Measurements from ENCODE around the gene SPATA31C2. TPM values are rescaled to one million over a fixed set of nuclear protein-coding genes. Genes with fewer than 3 reads are reported as not detected.

The SPATA31C2 gene
- total and polyA plus RNA-seq, 2 donors (not counting 3 experiments of a cell fraction or from before 2014, with no cell fraction given), result not detected

DNA sequence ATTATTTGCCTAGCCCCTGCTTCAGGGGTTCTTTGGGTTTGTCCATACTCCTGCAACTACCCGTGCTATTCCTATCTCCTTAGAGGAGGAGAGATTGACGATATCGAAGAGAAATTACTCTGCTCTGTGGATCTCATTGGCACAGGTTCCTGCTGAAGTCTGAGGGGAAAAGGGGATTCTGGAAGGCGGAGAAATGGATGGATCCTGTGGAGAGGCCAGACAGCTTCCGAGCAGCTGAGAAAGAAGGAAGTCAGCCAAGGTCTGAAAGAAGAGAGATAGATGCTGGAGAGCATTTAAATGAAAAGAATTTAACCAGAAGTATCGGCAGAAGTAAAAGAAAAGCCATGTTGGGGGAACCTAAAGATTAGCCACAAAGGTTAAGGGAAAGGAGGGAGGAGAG is 40.4 kb upstream of the SPATA31C2 start:
- Histone ChIP-seq H3K27ac (ENCODE audit: insufficient read depth, low read depth, low read length) (no peak overlapping the region), H3K9me3 (replicated peaks; ENCODE audit: control insufficient read depth, insufficient read depth, low read length) (no peaks in the 10 kb centered on the region), H3K4me2 (ENCODE audit: insufficient read depth, low read length) (no peak overlapping the region), H4K20me1 (replicated peaks; ENCODE audit: control insufficient read depth, extremely low read depth, insufficient read depth, low read length) (no peaks in the 10 kb centered on the region), H3K79me2 (ENCODE audit: control insufficient read depth, insufficient read depth, low read length) (no peaks in the 10 kb centered on the region), H3K9me1 (replicated peaks; ENCODE audit: control insufficient read depth, extremely low read depth, insufficient read depth, low read length) (no peaks in the 10 kb centered on the region), H2AFZ (ENCODE audit: low read depth, low read length) (no peak overlapping the region), H3K4me3 (replicated peaks in 1 of 3; ENCODE audit: insufficient read depth in 1 of 3, low read depth in 1 of 3, low read length in 3 of 3) (no peak overlapping the region), H3K4me1 (ENCODE audit: control insufficient read depth, extremely low read depth, insufficient read depth, low read length) (no peaks in the 10 kb centered on the region), H3K9ac (replicated peaks; ENCODE audit: extremely low read depth, insufficient read depth, low read length) (no peak overlapping the region), H3K27me3 (ENCODE audit: control insufficient read depth in 2 of 2, insufficient read depth in 2 of 2, low read length in 2 of 2) (no peaks in the 10 kb centered on the region), H3K36me3 (ENCODE audit: control insufficient read depth in 2 of 2, extremely low read depth in 1 of 2, insufficient read depth in 2 of 2, low read length in 2 of 2) (no peaks in the 10 kb centered on the region)
- FAIRE-seq (no peak), DNase-seq (ENCODE audit: low read depth, low spot score) (no peak)
- TF ChIP-seq POLR2A (IDR thresholded peaks at IDR 0.05; ENCODE audit: low read depth, low read length), result no peak
- no peak for TF ChIP-seq JUN (IDR thresholded peaks at IDR 0.05; ENCODE audit: borderline replicate concordance, insufficient read depth, insufficient read length, low read depth)
- TF ChIP-seq GATA2 (IDR thresholded peaks at IDR 0.05; ENCODE audit: insufficient read depth, insufficient read length, low read depth, low read length), result no peak
- intact Hi-C loops (cut with micrococcal nuclease) (no loop called here), dilution Hi-C loops (cut with MboI; ENCODE audit: extremely low pct_ligation_motif_present, low sequenced_read_pairs) (no loop called here)
- POLR2A ChIA-PET, result no interaction called here
- CTCF ChIA-PET, result no interaction called here
- BruUV-seq (replicated peaks), result no TSS peak

DNA sequence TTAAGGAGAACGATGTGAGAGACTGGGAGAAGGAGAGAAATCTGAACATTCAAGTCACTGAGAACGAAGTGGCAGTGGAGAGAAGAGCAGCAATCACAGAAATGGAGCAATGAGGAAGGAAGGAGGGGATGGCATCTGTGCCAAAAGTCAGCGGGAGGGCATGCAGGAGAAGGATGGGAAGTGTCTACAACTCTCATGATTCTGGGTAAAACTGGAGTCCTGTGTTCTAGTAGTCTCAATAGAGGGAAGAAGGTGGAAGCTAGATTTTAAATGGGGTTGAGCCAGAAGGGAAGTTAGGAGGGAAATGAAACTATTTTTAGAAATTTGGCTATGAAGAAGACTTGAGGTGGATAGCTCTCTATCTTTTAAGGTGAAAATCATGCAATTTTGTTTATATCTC is 39.1 kb upstream of the SPATA31C2 start:
- H3K27ac ChIP-seq (ENCODE audit: insufficient read depth, low read depth, low read length), result no peak overlapping the region
- POLR2A ChIA-PET, result no interaction called here
- H3K4me1 ChIP-seq (ENCODE audit: control insufficient read depth, extremely low read depth, insufficient read depth, low read length), result no peaks in the 10 kb centered on the region
- dilution Hi-C loops (cut with MboI; ENCODE audit: extremely low pct_ligation_motif_present, low sequenced_read_pairs) (no loop called here), intact Hi-C loops (cut with micrococcal nuclease) (no loop called here)
- no peaks in the 10 kb centered on the region for H3K9me1 ChIP-seq (replicated peaks; ENCODE audit: control insufficient read depth, extremely low read depth, insufficient read depth, low read length)
- CTCF ChIA-PET, result no interaction called here
- H3K4me3 ChIP-seq (replicated peaks in 1 of 3; ENCODE audit: insufficient read depth in 1 of 3, low read depth in 1 of 3, low read length in 3 of 3), result no peak overlapping the region
- H3K9ac ChIP-seq (replicated peaks; ENCODE audit: extremely low read depth, insufficient read depth, low read length), result no peak overlapping the region
- TF ChIP-seq MYC (IDR thresholded peaks at IDR 0.05; ENCODE audit: low read depth, low read length) (no peak), POLR2AphosphoS5 (IDR thresholded peaks at IDR 0.05; ENCODE audit: insufficient read depth, low read depth, low read length) (no peak), JUN (IDR thresholded peaks at IDR 0.05; ENCODE audit: borderline replicate concordance, insufficient read depth, insufficient read length, low read depth) (no peak), POLR2A (IDR thresholded peaks at IDR 0.05; ENCODE audit: low read depth, low read length) (no peak), FOS (IDR thresholded peaks at IDR 0.05; ENCODE audit: borderline replicate concordance, insufficient read depth, low read length) (no peak), EZH2 (IDR thresholded peaks at IDR 0.05; ENCODE audit: borderline replicate concordance, low read depth, low read length, severe bottlenecking) (no peak)
- TF ChIP-seq, protein P1, sequence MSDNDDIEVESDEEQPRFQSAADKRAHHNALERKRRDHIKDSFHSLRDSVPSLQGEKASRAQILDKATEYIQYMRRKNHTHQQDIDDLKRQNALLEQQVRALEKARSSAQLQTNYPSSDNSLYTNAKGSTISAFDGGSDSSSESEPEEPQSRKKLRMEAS (IDR thresholded peaks at IDR 0.05; ENCODE audit: insufficient read depth, insufficient read length), result no peak
- no TSS peak for BruUV-seq (replicated peaks)
- H4K20me1 ChIP-seq (replicated peaks; ENCODE audit: control insufficient read depth, extremely low read depth, insufficient read depth, low read length), result no peaks in the 10 kb centered on the region
- H3K36me3 ChIP-seq (ENCODE audit: control insufficient read depth in 2 of 2, extremely low read depth in 1 of 2, insufficient read depth in 2 of 2, low read length in 2 of 2), result no peaks in the 10 kb centered on the region
- H3K4me2 ChIP-seq (ENCODE audit: insufficient read depth, low read length), result no peak overlapping the region
- H3K27me3 ChIP-seq (ENCODE audit: control insufficient read depth in 2 of 2, insufficient read depth in 2 of 2, low read length in 2 of 2), result no peaks in the 10 kb centered on the region
- H2AFZ ChIP-seq (ENCODE audit: low read depth, low read length), result no peak overlapping the region
- DNase-seq (ENCODE audit: low read depth, low spot score), result no peak
- FAIRE-seq, result no peak
- H3K9me3 ChIP-seq (replicated peaks; ENCODE audit: control insufficient read depth, insufficient read depth, low read length), result no peaks in the 10 kb centered on the region
- no peaks in the 10 kb centered on the region for H3K79me2 ChIP-seq (ENCODE audit: control insufficient read depth, insufficient read depth, low read length)

All from endothelial cell of umbilical vein (primary cell).